ENCODE measurements around the gene CIB1. TPM values are rescaled to one million over a fixed set of nuclear protein-coding genes. Genes with fewer than 3 reads are reported as not detected.

Gene CIB1
- polyA plus RNA-seq, 1 experiment, result 40.4 TPM

- DNase-seq (ENCODE audit: low read depth, low spot score), result peak; percentile 59
- no peak within 1 kb of the TSS for H3K27ac ChIP-seq (ENCODE audit: low read depth, low read length)
- no peaks in the 10 kb centered on the region for H3K27me3 ChIP-seq (ENCODE audit: control insufficient read depth, insufficient read depth, low read length)
- H3K4me3 ChIP-seq (ENCODE audit: low read depth, low read length), result peak within 1 kb of the TSS; percentile 72
- CTCF ChIA-PET, result interaction anchor here (0.6 to 1.6 kb wide), 6 partner anchors 28 to 263 kb away, joined by 3 to 5 read pairs (median 3); no protein-coding TSS in a partner anchor
- 0 out of 2 replicates have a peak, but pooled peaks have one; percentile 1 for TF ChIP-seq CTCF (IDR thresholded peaks at IDR 0.05; ENCODE audit: low read depth, low read length)
- no peaks in the 10 kb centered on the region for H3K9me3 ChIP-seq (ENCODE audit: control insufficient read depth, insufficient read depth, low read length)
- POLR2A ChIA-PET, result interaction anchor here (0.6 to 1.1 kb wide), 7 partner anchors 9 to 574 kb away, joined by 3 to 9 read pairs (median 6); partner anchors contain the start of gene IDH2
These were observed 15.6 kb upstream of the CIB1 start, which contains the start of gene TTLL13 for GRCh38 chr15:90249203-90249863. Gene TTLL13 (plus strand): TSS chr15:90249556. CDS start chr15:90250631, 1,075 bp downstream.

- POLR2A ChIA-PET, result interaction anchor here (0.6 to 1.1 kb wide), 6 partner anchors 8 to 147 kb away, joined by 3 to 9 read pairs (median 4); partner anchors contain the start of gene IDH2
- CTCF ChIA-PET, result interaction anchor here (0.6 to 1.6 kb wide), 5 partner anchors 71 to 263 kb away, joined by 3 to 4 read pairs (median 3); no protein-coding TSS in a partner anchor
- no peaks in the 10 kb centered on the region for H3K27me3 ChIP-seq (ENCODE audit: control insufficient read depth, insufficient read depth, low read length)
- H3K27ac ChIP-seq (ENCODE audit: low read depth, low read length), result no peak overlapping the region
- no peak overlapping the region for H3K4me3 ChIP-seq (ENCODE audit: low read depth, low read length)
- no peak for TF ChIP-seq CTCF (IDR thresholded peaks at IDR 0.05; ENCODE audit: low read depth, low read length)
- no peak for DNase-seq (ENCODE audit: low read depth, low spot score)
- no peaks in the 10 kb centered on the region for H3K9me3 ChIP-seq (ENCODE audit: control insufficient read depth, insufficient read depth, low read length)
These were observed 15.1 kb upstream of the CIB1 start for GRCh38 chr15:90248789-90249202.

GRCh38 chr15:90243943-90244639, 10.3 kb upstream of the CIB1 start:
- ChIA-PET POLR2A (no interaction called here), CTCF (no interaction called here)
- no peaks in the 10 kb centered on the region for H3K27me3 ChIP-seq (ENCODE audit: control insufficient read depth, insufficient read depth, low read length)
- H3K9me3 ChIP-seq (ENCODE audit: control insufficient read depth, insufficient read depth, low read length), result no peaks in the 10 kb centered on the region; the same call in 1 of the 2 replicates
- no peak for DNase-seq (ENCODE audit: low read depth, low spot score)
- no peak overlapping the region for H3K27ac ChIP-seq (ENCODE audit: low read depth, low read length)
- TF ChIP-seq CTCF (IDR thresholded peaks at IDR 0.05; ENCODE audit: low read depth, low read length), result no peak
- no peak overlapping the region for H3K4me3 ChIP-seq (ENCODE audit: low read depth, low read length)

- ChIA-PET POLR2A (no interaction called here), CTCF (no interaction called here)
- Histone ChIP-seq H3K27me3 (ENCODE audit: control insufficient read depth, insufficient read depth, low read length) (no peaks in the 10 kb centered on the region), H3K4me3 (ENCODE audit: low read depth, low read length) (no peak overlapping the region), H3K27ac (ENCODE audit: low read depth, low read length) (no peak overlapping the region), H3K9me3 (ENCODE audit: control insufficient read depth, insufficient read depth, low read length) (no peaks in the 10 kb centered on the region; the same call in 1 of the 2 replicates)
- TF ChIP-seq CTCF (IDR thresholded peaks at IDR 0.05; ENCODE audit: low read depth, low read length), result no peak
- DNase-seq (ENCODE audit: low read depth, low spot score), result no peak
These were observed 7.8 kb upstream of the CIB1 start for GRCh38 chr15:90241343-90242192.

Measured in AG04450 (cell line).